ENCODE measurements around the gene BTBD9. TPM values are rescaled to one million over a fixed set of nuclear protein-coding genes. Genes with fewer than 3 reads are reported as not detected.

The BTBD9 gene
- total RNA-seq, 4 donors from 2014 or later = 15.4 to 50.0 (median 21.9) TPM

DNA sequence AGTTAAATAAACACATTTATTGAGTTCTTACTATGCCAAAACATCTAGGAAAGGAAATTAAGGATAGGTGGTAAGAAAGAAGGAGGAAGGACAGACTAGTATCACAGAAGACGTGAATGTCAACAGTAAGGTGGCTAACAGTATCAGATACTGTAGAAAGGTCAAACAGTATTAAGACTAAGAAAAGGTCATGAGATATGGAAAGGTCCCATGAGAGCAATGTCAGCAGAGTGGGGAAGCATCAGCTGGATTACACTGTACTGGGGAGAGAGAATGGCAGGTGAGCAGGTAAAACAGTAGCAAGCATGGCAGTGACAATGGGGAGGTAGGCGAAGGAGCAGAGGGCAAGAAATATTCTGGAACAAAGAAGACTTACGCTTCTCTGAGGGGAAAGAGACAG, 45.2 kb upstream of the BTBD9 start:
- Histone ChIP-seq H3K4me3 (no peak overlapping the region), H3K27ac (no peak overlapping the region), H3K36me3 (peaks cover 39% of the 10 kb centered on the region), H3K27me3 (no peaks in the 10 kb centered on the region), H3K4me1 (no peaks in the 10 kb centered on the region), H3K9me3 (no peaks in the 10 kb centered on the region)
- TF ChIP-seq POLR2AphosphoS5 (IDR thresholded peaks at IDR 0.05) = no peak
- WGBS = 96% methylated on average over 3 of the region's 3 CpGs
- DNase-seq (ENCODE audit: low spot score in 2 of 2) = no peak

- Histone ChIP-seq H3K9me3 (no peaks in the 10 kb centered on the region), H3K27ac (no peak overlapping the region), H3K4me3 (no peak overlapping the region), H3K27me3 (no peaks in the 10 kb centered on the region), H3K36me3 (peaks cover 42% of the 10 kb centered on the region), H3K4me1 (no peaks in the 10 kb centered on the region)
- no peak for DNase-seq (ENCODE audit: low spot score in 2 of 2)
- 96% methylated on average over 1 of the region's 1 CpG for WGBS
- TF ChIP-seq EP300 (IDR thresholded peaks at IDR 0.05) (no peak), POLR2AphosphoS5 (IDR thresholded peaks at IDR 0.05) (no peak), CTCF (IDR thresholded peaks at IDR 0.05) (no peak), POLR2A (IDR thresholded peaks at IDR 0.05) (no peak)
These were observed 44.5 kb upstream of the BTBD9 start for GRCh38 chr6:38684237-38684636.

GRCh38 chr6:38681850-38682249, 42.1 kb upstream of the BTBD9 start:
- Histone ChIP-seq H3K4me3 (no peak overlapping the region), H3K36me3 (peaks cover 50% of the 10 kb centered on the region), H3K27ac (no peak overlapping the region), H3K9me3 (no peaks in the 10 kb centered on the region), H3K4me1 (no peaks in the 10 kb centered on the region), H3K27me3 (no peaks in the 10 kb centered on the region)
- 98% methylated on average over 2 of the region's 2 CpGs for whole genome bisulfite sequencing
- TF ChIP-seq POLR2A (IDR thresholded peaks at IDR 0.05) (no peak), EP300 (IDR thresholded peaks at IDR 0.05) (no peak), POLR2AphosphoS5 (IDR thresholded peaks at IDR 0.05) (no peak), CTCF (IDR thresholded peaks at IDR 0.05) (no peak)
- no peak for DNase-seq (ENCODE audit: low spot score in 2 of 2)

DNA sequence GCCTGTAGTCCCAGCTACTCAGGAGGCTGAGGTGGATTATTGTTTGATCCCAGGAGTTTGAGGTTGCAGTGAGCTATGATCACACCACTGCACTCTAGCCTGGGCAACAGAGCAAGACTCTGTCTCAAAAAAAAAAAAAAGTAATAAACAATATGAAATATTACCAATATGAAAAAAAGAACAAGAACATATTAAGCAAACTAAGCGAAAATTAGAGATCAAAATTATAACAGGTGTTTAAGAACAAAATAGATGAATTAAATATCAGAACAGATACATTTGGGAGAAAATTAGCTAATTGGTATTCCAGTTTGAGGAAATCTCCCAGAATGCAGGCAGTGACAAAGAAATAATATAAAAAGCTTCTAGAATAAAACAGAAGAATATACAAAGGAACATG, 39.9 kb upstream of the BTBD9 start:
- WGBS = 97% methylated on average over 1 of the region's 1 CpG

DNA sequence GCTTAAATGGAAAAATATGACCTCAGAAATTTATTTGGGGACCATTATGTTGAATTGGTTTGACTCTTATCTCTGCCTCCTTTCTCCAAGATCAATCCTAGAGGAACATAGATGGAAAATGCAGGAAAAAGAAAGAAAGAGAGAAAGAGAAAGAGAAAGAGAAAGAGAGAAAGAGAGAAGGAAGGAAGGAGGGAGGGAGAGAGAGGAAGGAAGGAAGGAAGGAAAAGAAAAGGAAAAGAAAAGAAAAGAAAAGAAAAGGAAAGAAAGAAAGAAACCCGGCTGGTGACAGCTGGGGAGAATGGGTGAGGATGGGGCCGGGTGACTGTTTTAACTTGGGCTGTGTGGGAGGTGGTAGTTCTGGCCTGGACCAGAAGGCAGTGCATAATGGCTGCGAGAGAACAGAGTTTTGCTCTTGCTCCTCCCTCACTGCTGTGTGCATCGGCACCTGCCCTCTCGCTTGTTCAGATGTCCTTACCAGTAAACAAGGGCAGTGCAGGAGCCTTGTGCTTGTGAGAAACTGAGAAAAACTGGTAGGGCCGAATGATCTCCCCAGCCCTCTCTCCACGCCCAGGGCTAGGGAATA, 38.5 kb upstream of the BTBD9 start:
- Histone ChIP-seq H3K4me3 (no peak overlapping the region), H3K27ac (no peak overlapping the region), H3K4me1 (no peaks in the 10 kb centered on the region), H3K9me3 (no peaks in the 10 kb centered on the region), H3K27me3 (no peaks in the 10 kb centered on the region), H3K36me3 (peaks cover 59% of the 10 kb centered on the region)
- WGBS = 87% methylated on average over 7 of the region's 7 CpGs
- no peak for DNase-seq (ENCODE audit: low spot score in 2 of 2)
- TF ChIP-seq POLR2A (IDR thresholded peaks at IDR 0.05) = no peak
- TF ChIP-seq CTCF (IDR thresholded peaks at IDR 0.05) = no peak
- no peak for TF ChIP-seq POLR2AphosphoS5 (IDR thresholded peaks at IDR 0.05)

More for the DNA sequence above, 39.9 kb upstream of the BTBD9 start:
- DNase-seq (ENCODE audit: low spot score in 2 of 2) = no peak
- Histone ChIP-seq H3K36me3 (peaks cover 66% of the 10 kb centered on the region), H3K4me1 (no peaks in the 10 kb centered on the region), H3K9me3 (no peaks in the 10 kb centered on the region), H3K27me3 (no peaks in the 10 kb centered on the region), H3K4me3 (no peak overlapping the region), H3K27ac (no peak overlapping the region)
- TF ChIP-seq CTCF (IDR thresholded peaks at IDR 0.05) = no peak
- TF ChIP-seq POLR2AphosphoS5 (IDR thresholded peaks at IDR 0.05) = no peak
- no peak for TF ChIP-seq EP300 (IDR thresholded peaks at IDR 0.05)
- no peak for TF ChIP-seq POLR2A (IDR thresholded peaks at IDR 0.05)
